GM23338 (cell line): ENCODE data around the gene TENM4.

Experiments
- EZH2 ChIP-seq: fragments of 200-600 bp; sonication (generic); IDR thresholded peaks from one replicate; pipeline ENCODE4 v1.8.0; 2017; ENCODE audit warnings: antibody characterized with exemption, mild to moderate bottlenecking, low read depth; ENCODE audit not compliant: unreplicated experiment
- POLR2AphosphoS5 ChIP-seq: IDR thresholded peaks from 2 replicates; pipeline ENCODE4 v1.6.1; 2016; ENCODE audit warnings: antibody characterized with exemption, low read depth
- TF ChIP-seq, protein P1 (sequence below), 2 experiments: fragments of 200-600 bp in 1 of 2; sonication (generic) in 1 of 2; conservative IDR thresholded peaks; 2 replicates each; pipeline versions ENCODE4 v1.5.1 to v1.6.1; 2016 to 2017; ENCODE audit warnings: antibody characterized with exemption in 2 of 2, low read depth in 2 of 2, mild to moderate bottlenecking in 2 of 2, moderate library complexity in 1 of 2
- TF ChIP-seq, protein P2 (sequence below): IDR thresholded peaks from one replicate; pipeline ENCODE4 v1.6.1; 2018; ENCODE audit warnings: antibody characterized with exemption; ENCODE audit not compliant: unreplicated experiment

DNA sequence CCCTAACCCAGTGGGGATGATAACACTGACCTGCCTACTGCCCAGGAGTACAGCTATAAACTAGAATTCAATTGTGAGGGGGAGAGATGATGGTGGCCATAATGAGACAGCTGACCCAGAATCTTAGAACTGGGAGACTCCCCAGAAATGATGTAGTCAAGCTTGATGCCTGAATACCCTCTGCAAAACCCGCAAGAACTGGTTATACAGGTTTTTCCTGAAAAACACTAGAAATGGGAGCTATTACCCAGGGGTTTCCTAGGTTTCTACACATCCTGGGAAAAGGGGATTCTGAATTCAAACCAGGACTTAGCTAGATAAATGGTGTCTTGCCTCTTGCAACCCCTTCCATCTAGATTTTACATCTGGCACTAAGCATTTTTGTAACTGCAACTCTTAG, 752.4 kb downstream of the TENM4 start:
- TF ChIP-seq, protein P1, sequence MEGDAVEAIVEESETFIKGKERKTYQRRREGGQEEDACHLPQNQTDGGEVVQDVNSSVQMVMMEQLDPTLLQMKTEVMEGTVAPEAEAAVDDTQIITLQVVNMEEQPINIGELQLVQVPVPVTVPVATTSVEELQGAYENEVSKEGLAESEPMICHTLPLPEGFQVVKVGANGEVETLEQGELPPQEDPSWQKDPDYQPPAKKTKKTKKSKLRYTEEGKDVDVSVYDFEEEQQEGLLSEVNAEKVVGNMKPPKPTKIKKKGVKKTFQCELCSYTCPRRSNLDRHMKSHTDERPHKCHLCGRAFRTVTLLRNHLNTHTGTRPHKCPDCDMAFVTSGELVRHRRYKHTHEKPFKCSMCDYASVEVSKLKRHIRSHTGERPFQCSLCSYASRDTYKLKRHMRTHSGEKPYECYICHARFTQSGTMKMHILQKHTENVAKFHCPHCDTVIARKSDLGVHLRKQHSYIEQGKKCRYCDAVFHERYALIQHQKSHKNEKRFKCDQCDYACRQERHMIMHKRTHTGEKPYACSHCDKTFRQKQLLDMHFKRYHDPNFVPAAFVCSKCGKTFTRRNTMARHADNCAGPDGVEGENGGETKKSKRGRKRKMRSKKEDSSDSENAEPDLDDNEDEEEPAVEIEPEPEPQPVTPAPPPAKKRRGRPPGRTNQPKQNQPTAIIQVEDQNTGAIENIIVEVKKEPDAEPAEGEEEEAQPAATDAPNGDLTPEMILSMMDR (conservative IDR thresholded peaks at IDR 0.05; ENCODE audit: low read depth in 2 of 2): no peak
- TF ChIP-seq EZH2: no peak
- no peak for TF ChIP-seq POLR2AphosphoS5
- TF ChIP-seq, protein P2, sequence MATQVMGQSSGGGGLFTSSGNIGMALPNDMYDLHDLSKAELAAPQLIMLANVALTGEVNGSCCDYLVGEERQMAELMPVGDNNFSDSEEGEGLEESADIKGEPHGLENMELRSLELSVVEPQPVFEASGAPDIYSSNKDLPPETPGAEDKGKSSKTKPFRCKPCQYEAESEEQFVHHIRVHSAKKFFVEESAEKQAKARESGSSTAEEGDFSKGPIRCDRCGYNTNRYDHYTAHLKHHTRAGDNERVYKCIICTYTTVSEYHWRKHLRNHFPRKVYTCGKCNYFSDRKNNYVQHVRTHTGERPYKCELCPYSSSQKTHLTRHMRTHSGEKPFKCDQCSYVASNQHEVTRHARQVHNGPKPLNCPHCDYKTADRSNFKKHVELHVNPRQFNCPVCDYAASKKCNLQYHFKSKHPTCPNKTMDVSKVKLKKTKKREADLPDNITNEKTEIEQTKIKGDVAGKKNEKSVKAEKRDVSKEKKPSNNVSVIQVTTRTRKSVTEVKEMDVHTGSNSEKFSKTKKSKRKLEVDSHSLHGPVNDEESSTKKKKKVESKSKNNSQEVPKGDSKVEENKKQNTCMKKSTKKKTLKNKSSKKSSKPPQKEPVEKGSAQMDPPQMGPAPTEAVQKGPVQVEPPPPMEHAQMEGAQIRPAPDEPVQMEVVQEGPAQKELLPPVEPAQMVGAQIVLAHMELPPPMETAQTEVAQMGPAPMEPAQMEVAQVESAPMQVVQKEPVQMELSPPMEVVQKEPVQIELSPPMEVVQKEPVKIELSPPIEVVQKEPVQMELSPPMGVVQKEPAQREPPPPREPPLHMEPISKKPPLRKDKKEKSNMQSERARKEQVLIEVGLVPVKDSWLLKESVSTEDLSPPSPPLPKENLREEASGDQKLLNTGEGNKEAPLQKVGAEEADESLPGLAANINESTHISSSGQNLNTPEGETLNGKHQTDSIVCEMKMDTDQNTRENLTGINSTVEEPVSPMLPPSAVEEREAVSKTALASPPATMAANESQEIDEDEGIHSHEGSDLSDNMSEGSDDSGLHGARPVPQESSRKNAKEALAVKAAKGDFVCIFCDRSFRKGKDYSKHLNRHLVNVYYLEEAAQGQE: no peak
